ENCODE results near the gene COX5B.

GRCh38 chr2:97656129-97656755, 10.4 kb downstream of the COX5B start:
- TF ChIP-seq YY1 (IDR thresholded peaks at IDR 0.05; ENCODE audit: insufficient read depth, insufficient read length), result no peak
- TF ChIP-seq ZNF274 (IDR thresholded peaks at IDR 0.05; ENCODE audit: low read depth, low read length), result no peak
- no peak for TF ChIP-seq SUZ12 (IDR thresholded peaks at IDR 0.05; ENCODE audit: extremely low read depth, insufficient read depth, insufficient read length)

Data from NT2/D1 (cell line).